GM12864 (cell line): ENCODE measurements around the gene MACROD2.

ENCODE experiments used
- DNase-seq: peaks from one replicate; pipeline ENCODE4 v3.0.0-alpha.2; 2011; ENCODE audit warnings: low read depth
- H3K4me3 ChIP-seq: 2 replicates; pipeline ENCODE4 v1.5.1; 2011; ENCODE audit warnings: mild to moderate bottlenecking, low read depth, low read length, control low read depth
- TF ChIP-seq, protein P1 (sequence below): IDR thresholded peaks from 2 replicates; pipeline ENCODE4 v1.5.1; 2011; ENCODE audit warnings: low read depth, mild to moderate bottlenecking, moderate library complexity, low read length, control low read depth, inconsistent platforms; ENCODE audit errors: missing control alignments

Gene MACROD2

DNA sequence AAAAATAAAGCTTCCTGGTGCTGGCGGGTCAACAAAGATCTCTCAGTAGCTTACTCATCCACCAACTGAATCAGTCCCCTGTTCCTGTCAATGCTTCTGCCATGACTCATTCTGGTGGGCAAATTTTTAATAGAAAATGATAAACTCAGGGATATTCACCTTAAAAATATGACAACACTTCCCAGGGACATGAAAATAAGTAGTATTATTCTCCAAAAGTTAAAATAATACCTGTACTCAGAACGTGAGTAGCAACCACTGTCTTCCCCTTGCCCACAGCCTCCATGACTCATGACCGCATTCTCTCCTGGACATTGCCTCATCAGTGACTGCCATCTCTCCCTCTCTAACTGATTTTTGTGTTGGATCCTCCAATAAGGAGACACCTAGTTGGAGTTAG, 2025.7 kb downstream of the MACROD2 start:
- H3K4me3 ChIP-seq = no peak overlapping the region
- no peak for DNase-seq
- TF ChIP-seq, protein P1, sequence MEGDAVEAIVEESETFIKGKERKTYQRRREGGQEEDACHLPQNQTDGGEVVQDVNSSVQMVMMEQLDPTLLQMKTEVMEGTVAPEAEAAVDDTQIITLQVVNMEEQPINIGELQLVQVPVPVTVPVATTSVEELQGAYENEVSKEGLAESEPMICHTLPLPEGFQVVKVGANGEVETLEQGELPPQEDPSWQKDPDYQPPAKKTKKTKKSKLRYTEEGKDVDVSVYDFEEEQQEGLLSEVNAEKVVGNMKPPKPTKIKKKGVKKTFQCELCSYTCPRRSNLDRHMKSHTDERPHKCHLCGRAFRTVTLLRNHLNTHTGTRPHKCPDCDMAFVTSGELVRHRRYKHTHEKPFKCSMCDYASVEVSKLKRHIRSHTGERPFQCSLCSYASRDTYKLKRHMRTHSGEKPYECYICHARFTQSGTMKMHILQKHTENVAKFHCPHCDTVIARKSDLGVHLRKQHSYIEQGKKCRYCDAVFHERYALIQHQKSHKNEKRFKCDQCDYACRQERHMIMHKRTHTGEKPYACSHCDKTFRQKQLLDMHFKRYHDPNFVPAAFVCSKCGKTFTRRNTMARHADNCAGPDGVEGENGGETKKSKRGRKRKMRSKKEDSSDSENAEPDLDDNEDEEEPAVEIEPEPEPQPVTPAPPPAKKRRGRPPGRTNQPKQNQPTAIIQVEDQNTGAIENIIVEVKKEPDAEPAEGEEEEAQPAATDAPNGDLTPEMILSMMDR = no peak

DNA sequence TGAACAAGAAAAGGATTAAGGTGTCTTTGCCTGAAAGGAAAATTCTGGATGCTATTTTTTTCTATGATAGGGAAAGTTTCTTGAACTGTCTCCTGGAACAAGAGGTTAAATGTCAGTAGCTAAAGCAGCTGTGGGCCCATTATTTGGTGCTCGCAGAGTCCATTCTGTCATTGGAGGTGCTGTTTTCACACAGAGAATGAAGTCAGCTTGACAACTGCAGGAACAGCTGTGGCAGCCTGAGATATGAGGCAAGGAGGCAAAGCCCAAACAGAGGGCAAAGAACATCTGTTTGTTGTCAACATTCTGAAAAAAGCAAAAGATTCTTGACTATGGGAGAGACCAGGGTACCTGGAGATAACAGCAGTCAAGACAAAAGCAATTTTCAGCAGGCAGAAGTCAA, 2029.8 kb downstream of the MACROD2 start:
- no peak for DNase-seq
- no peak overlapping the region for H3K4me3 ChIP-seq
- TF ChIP-seq, protein P1 = no peak

DNA sequence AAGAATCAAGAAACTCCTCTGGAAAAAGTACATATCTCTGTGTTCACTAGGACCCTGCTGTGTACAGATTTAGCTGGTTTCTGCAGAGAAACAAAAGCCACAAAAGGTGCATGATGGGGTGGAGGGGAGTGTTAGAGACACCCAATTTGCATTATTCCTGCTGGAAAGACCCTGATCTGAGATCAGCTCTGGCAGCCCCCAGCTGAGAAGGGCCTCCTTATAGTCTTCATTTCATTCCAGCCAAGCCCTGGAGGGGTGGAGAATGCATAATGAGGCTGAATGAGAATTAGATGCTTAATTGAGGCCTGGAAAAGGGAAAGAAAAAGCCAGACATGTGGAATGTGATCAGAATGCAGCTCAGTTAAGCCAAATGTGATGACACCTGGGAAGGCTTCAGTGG, 2032.4 kb downstream of the MACROD2 start:
- no peak for DNase-seq
- no peak overlapping the region for H3K4me3 ChIP-seq
- TF ChIP-seq, protein P1 = no peak

DNA sequence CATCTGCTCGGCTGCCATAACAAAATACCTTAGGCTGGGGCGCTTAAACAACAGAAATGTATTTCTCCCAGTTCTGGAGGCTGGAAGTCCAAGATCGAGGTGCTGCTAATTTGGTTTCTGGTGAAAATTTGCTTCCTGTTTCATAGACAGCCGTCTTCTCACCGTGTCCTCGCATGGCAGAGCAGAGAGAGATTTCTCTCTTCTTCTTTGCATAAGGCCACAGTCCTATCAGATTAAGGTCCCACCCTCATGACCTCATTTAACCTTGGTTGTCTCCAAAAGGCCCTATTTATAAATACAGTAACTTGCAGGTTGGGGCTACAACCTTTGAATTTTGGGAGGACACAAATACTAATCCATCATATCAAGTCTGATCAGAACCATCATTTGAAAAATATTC, 2033.6 kb downstream of the MACROD2 start:
- no peak overlapping the region for H3K4me3 ChIP-seq
- TF ChIP-seq, protein P1 = no peak
- no peak for DNase-seq

DNA sequence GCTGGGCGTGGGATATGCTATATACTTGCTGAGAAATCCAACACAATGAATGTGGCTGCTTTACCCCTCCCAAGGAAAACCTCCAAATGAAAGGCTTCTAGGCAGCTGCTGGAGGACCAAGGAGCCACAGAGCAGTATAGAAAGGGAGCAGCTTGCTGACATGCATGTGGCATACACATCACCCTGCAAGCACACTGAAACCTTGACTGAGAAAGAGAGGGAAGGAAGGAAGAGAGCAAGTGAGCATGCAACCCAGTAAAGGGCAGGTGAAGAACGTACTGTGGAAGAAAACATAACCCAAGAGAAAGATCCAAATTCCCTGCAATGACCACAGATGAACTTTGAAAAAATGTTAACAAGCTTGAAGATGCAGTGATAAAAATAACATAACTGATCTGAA, 2034.9 kb downstream of the MACROD2 start:
- DNase-seq = no peak
- H3K4me3 ChIP-seq = no peak overlapping the region
- TF ChIP-seq, protein P1 = no peak

DNA sequence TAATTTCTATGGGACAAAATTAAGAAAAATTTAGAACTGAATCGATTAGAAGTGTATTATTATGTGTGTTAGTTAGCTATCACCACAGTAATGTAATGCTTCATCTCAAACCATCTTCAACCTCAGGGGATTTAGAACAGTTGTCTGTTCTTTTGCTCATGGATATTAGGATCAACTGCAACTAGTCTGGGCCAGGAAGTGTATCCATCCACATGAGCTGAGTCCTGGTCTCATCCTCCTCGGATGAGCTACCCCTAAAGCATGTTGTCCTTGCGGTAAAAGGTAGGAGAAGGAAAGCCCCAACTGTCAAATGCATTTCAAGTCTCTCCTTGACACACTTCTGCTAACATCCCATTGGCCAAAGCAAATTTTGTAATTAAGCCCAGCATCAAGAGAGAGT, 2040.3 kb downstream of the MACROD2 start:
- TF ChIP-seq, protein P1 = no peak
- DNase-seq = no peak
- no peak overlapping the region for H3K4me3 ChIP-seq

DNA sequence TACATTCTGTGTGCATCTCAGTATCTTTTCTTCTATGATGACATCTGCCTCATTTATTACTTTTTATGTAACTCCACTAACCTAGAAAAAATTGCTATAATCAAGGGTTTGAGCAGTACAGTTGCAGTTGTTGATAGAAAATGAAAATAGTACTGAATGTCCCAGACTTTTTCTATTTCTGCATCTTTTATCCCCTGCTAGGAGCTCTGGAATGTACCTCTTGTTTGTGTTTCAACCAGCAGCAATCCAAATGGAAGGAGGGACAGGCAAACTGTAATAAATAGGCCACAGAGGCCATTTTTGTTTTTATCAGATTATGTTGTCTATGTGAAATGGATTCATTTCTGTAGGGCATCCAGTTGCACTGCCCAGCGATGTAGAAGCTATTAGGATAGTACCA, 2041.0 kb downstream of the MACROD2 start:
- TF ChIP-seq, protein P1 = no peak
- no peak for DNase-seq
- H3K4me3 ChIP-seq = no peak overlapping the region
